HS-5 (cell line): Measurements from ENCODE around the gene OR51S1.
"Not testable (repeated sequence)": the region's sequence is repeated elsewhere in the genome, so short reads cannot be mapped to it uniquely, and the experiment has no call there.

ENCODE experiments used
- DNase-seq: peaks from one replicate; pipeline ENCODE4 v3.0.0-alpha.2; 2012; ENCODE audit warnings: low read depth

OR51S1 gene

GRCh38 chr11:4808476-4808875 is 40.5 kb downstream of the OR51S1 start:
- DNase-seq: no peak

DNA sequence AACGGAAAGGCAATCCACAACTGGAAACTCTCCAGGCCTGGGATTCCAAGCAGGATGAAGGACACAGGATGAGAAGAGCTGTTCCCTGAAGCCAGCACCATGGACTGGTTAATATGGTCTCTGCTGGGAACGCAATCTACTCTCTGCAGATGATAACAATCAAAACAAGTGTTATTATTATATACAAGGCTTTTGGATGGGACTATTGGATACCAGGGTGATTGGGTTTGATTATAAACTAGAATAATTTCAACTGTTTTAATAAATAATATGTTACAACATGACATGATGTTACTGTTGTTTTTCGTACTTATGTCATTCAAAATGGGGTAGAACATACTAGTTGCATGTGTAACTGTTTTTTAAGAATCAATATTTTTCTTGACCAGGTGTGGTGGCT is 44.7 kb downstream of the OR51S1 start, which contains the start of gene OR52R1:
Gene OR52R1, minus strand, starts transcription at position 101 of the 400 bp plus-strand sequence. Its CDS starts 0 bp downstream, at position 101.
- DNase-seq: no peak

- not testable (repeated sequence) for DNase-seq
Observed at GRCh38 chr11:4801316-4801715, 47.7 kb downstream of the OR51S1 start.

DNA sequence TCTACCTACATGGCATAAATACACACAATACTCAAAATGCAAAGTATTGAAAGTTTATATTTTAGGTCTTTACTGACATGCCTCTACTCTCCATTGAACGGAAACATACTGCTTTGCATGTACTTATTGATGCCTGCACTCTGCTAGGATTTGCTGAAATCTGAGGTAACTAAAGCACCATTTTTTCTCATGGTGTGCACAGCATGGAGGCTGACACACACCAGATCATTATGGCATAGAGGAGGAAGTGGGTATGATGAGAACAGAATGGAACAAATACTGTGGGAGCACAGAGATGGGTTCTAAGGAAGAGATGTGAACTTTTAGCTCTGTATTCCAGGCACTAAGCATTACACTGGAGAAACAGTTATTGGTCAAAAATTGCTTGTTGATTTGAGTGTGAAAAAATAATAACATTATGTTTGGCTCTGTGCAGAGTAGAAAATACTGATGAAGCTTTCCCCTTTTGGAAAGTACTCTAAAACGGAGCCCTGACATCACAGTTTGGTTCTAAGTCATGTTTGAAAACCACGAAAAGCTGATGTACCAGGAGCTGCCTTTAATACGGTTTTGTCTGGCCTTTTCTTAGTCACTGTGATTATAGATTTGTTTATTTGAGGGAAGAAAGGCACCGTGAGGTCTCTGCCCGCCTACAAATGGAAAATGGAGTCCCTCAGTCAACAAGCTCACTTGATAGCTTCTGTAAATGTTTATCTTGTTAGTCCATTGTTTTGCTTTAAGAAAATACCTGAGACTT is 50.4 kb downstream of the OR51S1 start:
- no peak for DNase-seq
